Measurements from ENCODE around the gene FUBP1. TPM values are rescaled to one million over a fixed set of nuclear protein-coding genes. Genes with fewer than 3 reads are reported as not detected.
"Not testable (repeated sequence)": the region's sequence is repeated elsewhere in the genome, so short reads cannot be mapped to it uniquely, and the experiment has no call there.

FUBP1 gene
- total and polyA plus RNA-seq, 2 donors (not counting 1 experiment from before 2014, with no cell fraction given) = 95.8 to 249 TPM

DNA sequence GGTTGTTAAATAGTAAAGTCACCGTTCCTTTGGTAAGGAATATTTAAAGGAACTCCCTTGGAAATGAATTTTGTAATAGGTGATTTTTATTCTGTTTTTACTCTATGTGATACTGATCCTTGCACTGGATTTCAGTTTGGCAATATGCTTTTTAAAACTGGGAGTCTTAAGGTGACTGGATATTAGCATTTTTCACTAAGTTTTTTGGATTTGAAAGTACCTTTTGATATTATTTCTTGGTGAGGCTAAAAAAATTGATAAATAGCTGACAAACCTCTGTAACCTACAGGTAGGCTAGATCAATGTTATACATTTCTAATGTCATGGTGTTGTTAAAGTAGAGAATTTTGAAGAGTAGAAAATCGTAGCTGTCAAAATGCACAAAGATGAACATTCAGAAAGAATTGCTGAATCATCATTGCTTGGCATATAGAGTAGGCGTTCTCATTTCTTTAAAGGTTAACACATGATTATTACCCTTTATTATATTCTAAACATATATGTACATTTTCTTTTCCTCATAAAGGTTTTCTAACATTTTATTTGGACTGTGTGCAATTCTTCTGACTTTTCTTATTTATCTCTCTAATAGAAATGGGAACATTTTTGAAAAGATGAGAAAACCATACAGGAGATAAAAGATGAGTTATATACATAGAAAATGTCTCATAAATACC, 24.3 kb upstream of the FUBP1 start:
- no peaks in the 10 kb centered on the region for H3K9me3 Mint-ChIP-seq (ENCODE audit: insufficient read depth)
- H3K27ac Mint-ChIP-seq = peak overlapping the region; percentile 54
- Histone ChIP-seq H3K4me3 (ENCODE audit: control extremely low read depth in 1 of 5, extremely low read depth in 1 of 5, insufficient read depth in 1 of 5, low read depth in 2 of 5, low read length in 4 of 5) (peak overlapping the region in 1 of 5 experiments; percentile 90), H3K36me3 (replicated peaks in 1 of 2; ENCODE audit: control extremely low read depth in 1 of 2, control insufficient read depth in 1 of 2, extremely low read depth in 1 of 2, insufficient read depth in 2 of 2, low read length in 1 of 2) (no peaks in the 10 kb centered on the region), H3K27me3 (replicated peaks in 1 of 4; ENCODE audit: control extremely low read depth in 1 of 4, control insufficient read depth in 3 of 4, insufficient read depth in 4 of 4, low read length in 3 of 4) (no peaks in the 10 kb centered on the region), H4K20me1 (ENCODE audit: control insufficient read depth, insufficient read depth, low read length, poor library complexity, severe bottlenecking) (no peaks in the 10 kb centered on the region), H3K9ac (ENCODE audit: low read length) (peak overlapping the region; percentile 81), H3K4me1 (ENCODE audit: control insufficient read depth in 2 of 2, insufficient read depth in 2 of 2, low read length in 2 of 2) (peaks cover 0 to 20% of the 10 kb centered on the region in 2 donors), H3K27ac (ENCODE audit: low read length in 2 of 2) (peak overlapping the region in 1 of 2 donors; percentile 98), H2AFZ (ENCODE audit: insufficient read depth, low read depth, low read length, poor library complexity, severe bottlenecking) (no peak overlapping the region), H3K9me3 (ENCODE audit: control extremely low read depth in 1 of 3, control insufficient read depth in 2 of 3, insufficient read depth in 1 of 3, low read length in 2 of 3) (no peaks in the 10 kb centered on the region), H3K4me2 (replicated peaks; ENCODE audit: low read depth, low read length, poor library complexity, severe bottlenecking) (peak overlapping the region; percentile 71), H3K79me2 (ENCODE audit: control insufficient read depth, insufficient read depth, low read length) (peaks cover 14% of the 10 kb centered on the region)
- ChIA-PET POLR2A (interaction anchor here (2.8 kb wide), 1 partner anchor 25 kb away, joined by 19 read pairs; the partner anchor contains the start of gene FUBP1), CTCF (no interaction called here)
- peak overlapping the region; percentile 34 for H3K4me3 Mint-ChIP-seq
- H3K4me1 Mint-ChIP-seq = peaks cover 40% of the 10 kb centered on the region
- TF ChIP-seq, protein P1, sequence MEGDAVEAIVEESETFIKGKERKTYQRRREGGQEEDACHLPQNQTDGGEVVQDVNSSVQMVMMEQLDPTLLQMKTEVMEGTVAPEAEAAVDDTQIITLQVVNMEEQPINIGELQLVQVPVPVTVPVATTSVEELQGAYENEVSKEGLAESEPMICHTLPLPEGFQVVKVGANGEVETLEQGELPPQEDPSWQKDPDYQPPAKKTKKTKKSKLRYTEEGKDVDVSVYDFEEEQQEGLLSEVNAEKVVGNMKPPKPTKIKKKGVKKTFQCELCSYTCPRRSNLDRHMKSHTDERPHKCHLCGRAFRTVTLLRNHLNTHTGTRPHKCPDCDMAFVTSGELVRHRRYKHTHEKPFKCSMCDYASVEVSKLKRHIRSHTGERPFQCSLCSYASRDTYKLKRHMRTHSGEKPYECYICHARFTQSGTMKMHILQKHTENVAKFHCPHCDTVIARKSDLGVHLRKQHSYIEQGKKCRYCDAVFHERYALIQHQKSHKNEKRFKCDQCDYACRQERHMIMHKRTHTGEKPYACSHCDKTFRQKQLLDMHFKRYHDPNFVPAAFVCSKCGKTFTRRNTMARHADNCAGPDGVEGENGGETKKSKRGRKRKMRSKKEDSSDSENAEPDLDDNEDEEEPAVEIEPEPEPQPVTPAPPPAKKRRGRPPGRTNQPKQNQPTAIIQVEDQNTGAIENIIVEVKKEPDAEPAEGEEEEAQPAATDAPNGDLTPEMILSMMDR (IDR thresholded peaks at IDR 0.05) = no peak
- no peak for TF ChIP-seq EZH2 (IDR thresholded peaks at IDR 0.05; ENCODE audit: borderline replicate concordance, insufficient read depth, low read depth, low read length, poor library complexity, severe bottlenecking)
- DNase-seq (no peak), ATAC-seq (ENCODE audit: low read depth) (no peak)
- intact Hi-C loops (cut with micrococcal nuclease) = no loop called here
- 60% methylated on average over 1 of the region's 3 CpGs for WGBS (ENCODE audit: insufficient coverage)
- no peaks in the 10 kb centered on the region for H3K27me3 Mint-ChIP-seq

DNA sequence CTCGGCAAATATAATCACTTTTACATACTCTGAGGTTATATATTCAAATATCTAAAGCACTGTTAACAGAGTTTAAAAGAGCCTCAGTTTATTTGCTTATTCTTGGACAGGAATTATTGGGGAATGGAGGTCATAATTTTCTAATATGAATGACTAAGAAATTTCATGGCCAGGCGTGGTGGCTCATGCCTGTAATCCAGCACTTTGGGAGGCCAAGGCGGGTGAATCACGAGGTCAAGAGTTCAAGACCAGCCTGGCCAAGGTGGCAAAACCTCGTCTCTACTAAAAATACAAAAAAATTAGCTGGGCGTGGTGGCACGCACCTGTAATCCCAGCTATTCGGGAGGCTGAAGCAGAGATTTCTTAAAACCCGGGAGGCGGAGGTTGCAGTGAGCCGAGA, 21.7 kb upstream of the FUBP1 start:
- H3K9ac ChIP-seq (ENCODE audit: low read length); H2AFZ ChIP-seq (ENCODE audit: insufficient read depth, low read depth, low read length, poor library complexity, severe bottlenecking); H3K9me3 ChIP-seq (ENCODE audit: control extremely low read depth in 1 of 3, control insufficient read depth in 2 of 3, insufficient read depth in 1 of 3, low read length in 2 of 3); POLR2A ChIA-PET; intact Hi-C loops (cut with micrococcal nuclease); H3K27ac Mint-ChIP-seq; H3K27me3 Mint-ChIP-seq; H3K27ac ChIP-seq (ENCODE audit: low read length in 2 of 2); H3K4me1 ChIP-seq (ENCODE audit: control insufficient read depth in 2 of 2, insufficient read depth in 2 of 2, low read length in 2 of 2); H3K79me2 ChIP-seq (ENCODE audit: control insufficient read depth, insufficient read depth, low read length); H3K36me3 ChIP-seq (replicated peaks in 1 of 2; ENCODE audit: control extremely low read depth in 1 of 2, control insufficient read depth in 1 of 2, extremely low read depth in 1 of 2, insufficient read depth in 2 of 2, low read length in 1 of 2); H3K27me3 ChIP-seq (replicated peaks in 1 of 4; ENCODE audit: control extremely low read depth in 1 of 4, control insufficient read depth in 3 of 4, insufficient read depth in 4 of 4, low read length in 3 of 4); H3K4me3 ChIP-seq (ENCODE audit: control extremely low read depth in 1 of 5, extremely low read depth in 1 of 5, insufficient read depth in 1 of 5, low read depth in 2 of 5, low read length in 4 of 5); ATAC-seq (ENCODE audit: low read depth); H3K4me3 Mint-ChIP-seq; H4K20me1 ChIP-seq (ENCODE audit: control insufficient read depth, insufficient read depth, low read length, poor library complexity, severe bottlenecking); CTCF ChIA-PET; DNase-seq; H3K9me3 Mint-ChIP-seq (ENCODE audit: insufficient read depth); H3K4me2 ChIP-seq (replicated peaks; ENCODE audit: low read depth, low read length, poor library complexity, severe bottlenecking): not testable (repeated sequence)
- 90% methylated on average over 10 of the region's 11 CpGs for WGBS (ENCODE audit: insufficient coverage)
- peaks cover 24% of the 10 kb centered on the region for H3K4me1 Mint-ChIP-seq
